GM19351 (cell line): Measurements from ENCODE around the gene CEACAM6.
"Not testable (repeated sequence)": the region's sequence is repeated elsewhere in the genome, so short reads cannot be mapped to it uniquely, and the experiment has no call there.

Experiments
- ATAC-seq: cut with Tn5 transposase; IDR thresholded peaks from one replicate; pipeline ENCODE4 v1.9.1; 2021; ENCODE audit warnings: mild to moderate bottlenecking, moderate library complexity; ENCODE audit not compliant: unreplicated experiment

CEACAM6 gene

DNA sequence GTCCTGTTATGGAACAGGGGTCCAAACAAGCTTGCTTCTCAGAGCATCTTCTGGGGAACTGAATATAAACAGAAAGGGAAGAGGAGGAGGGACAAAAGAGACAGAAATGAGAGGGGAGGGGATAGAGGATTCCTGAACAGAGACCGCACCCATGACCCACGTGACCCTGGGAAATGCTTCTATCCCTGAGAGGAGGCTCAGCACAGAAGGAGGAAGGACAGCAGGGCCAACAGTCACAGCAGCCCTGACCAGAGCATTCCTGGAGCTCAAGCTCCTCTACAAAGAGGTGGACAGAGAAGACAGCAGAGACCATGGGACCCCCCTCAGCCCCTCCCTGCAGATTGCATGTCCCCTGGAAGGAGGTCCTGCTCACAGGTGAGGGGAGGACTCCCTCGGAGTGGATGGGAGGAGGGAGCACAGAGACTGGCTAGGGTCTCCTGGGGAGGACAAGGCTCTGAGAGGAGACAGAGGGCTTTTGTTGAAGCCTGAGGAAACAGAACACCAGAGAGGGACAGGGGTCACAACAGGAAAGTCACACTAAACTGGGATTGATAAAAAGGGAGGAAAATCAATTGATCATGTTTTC lies at the start of gene CEACAM6:
TSS of gene CEACAM6 (plus strand) at position 203 of the 586 bp plus-strand sequence. CDS start at position 312, 109 bp downstream.
- ATAC-seq, result no peak

DNA sequence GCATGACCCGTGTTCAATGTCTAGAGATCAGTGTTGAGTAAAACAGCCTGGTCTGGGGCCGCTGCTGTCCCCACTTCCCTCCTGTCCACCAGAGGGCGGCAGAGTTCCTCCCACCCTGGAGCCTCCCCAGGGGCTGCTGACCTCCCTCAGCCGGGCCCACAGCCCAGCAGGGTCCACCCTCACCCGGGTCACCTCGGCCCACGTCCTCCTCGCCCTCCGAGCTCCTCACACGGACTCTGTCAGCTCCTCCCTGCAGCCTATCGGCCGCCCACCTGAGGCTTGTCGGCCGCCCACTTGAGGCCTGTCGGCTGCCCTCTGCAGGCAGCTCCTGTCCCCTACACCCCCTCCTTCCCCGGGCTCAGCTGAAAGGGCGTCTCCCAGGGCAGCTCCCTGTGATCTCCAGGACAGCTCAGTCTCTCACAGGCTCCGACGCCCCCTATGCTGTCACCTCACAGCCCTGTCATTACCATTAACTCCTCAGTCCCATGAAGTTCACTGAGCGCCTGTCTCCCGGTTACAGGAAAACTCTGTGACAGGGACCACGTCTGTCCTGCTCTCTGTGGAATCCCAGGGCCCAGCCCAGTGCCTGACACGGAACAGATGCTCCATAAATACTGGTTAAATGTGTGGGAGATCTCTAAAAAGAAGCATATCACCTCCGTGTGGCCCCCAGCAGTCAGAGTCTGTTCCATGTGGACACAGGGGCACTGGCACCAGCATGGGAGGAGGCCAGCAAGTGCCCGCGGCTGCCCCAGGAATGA lies 48.4 kb upstream of the CEACAM6 start:
- ATAC-seq, result peak; percentile 51

DNA sequence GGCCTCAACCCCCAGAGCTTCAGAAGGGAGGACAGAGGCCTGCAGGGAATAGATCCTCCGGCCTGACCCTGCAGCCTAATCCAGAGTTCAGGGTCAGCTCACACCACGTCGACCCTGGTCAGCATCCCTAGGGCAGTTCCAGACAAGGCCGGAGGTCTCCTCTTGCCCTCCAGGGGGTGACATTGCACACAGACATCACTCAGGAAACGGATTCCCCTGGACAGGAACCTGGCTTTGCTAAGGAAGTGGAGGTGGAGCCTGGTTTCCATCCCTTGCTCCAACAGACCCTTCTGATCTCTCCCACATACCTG lies 47.9 kb upstream of the CEACAM6 start:
- no peak for ATAC-seq

DNA sequence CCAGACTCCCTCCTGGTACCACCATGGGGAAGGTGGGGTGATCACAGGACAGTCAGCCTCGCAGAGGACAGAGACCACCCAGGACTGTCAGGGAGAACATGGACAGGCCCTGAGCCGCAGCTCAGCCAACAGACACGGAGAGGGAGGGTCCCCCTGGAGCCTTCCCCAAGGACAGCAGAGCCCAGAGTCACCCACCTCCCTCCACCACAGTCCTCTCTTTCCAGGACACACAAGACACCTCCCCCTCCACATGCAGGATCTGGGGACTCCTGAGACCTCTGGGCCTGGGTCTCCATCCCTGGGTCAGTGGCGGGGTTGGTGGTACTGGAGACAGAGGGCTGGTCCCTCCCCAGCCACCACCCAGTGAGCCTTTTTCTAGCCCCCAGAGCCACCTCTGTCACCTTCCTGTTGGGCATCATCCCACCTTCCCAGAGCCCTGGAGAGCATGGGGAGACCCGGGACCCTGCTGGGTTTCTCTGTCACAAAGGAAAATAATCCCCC lies 47.4 kb upstream of the CEACAM6 start:
- no peak for ATAC-seq

DNA sequence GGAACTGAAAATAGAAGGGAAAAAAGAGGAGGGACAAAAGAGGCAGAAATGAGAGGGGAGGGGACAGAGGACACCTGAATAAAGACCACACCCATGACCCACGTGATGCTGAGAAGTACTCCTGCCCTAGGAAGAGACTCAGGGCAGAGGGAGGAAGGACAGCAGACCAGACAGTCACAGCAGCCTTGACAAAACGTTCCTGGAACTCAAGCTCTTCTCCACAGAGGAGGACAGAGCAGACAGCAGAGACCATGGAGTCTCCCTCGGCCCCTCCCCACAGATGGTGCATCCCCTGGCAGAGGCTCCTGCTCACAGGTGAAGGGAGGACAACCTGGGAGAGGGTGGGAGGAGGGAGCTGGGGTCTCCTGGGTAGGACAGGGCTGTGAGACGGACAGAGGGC lies 46.8 kb upstream of the CEACAM6 start, which contains the start of gene CEACAM5:
TSS of gene CEACAM5 (plus strand) at position 146 of the 400 bp plus-strand sequence. CDS start at position 252, 106 bp downstream.
- ATAC-seq, result no peak

DNA sequence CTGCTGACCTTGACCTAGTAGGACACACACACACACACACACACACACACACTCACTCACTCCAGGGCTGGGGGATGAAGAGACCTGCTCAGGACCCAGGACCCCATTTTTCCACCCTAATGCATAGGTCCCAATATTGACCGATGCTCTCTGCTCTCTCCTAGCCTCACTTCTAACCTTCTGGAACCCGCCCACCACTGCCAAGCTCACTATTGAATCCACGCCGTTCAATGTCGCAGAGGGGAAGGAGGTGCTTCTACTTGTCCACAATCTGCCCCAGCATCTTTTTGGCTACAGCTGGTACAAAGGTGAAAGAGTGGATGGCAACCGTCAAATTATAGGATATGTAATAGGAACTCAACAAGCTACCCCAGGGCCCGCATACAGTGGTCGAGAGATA lies 45.8 kb upstream of the CEACAM6 start:
- not testable (repeated sequence) for ATAC-seq

DNA sequence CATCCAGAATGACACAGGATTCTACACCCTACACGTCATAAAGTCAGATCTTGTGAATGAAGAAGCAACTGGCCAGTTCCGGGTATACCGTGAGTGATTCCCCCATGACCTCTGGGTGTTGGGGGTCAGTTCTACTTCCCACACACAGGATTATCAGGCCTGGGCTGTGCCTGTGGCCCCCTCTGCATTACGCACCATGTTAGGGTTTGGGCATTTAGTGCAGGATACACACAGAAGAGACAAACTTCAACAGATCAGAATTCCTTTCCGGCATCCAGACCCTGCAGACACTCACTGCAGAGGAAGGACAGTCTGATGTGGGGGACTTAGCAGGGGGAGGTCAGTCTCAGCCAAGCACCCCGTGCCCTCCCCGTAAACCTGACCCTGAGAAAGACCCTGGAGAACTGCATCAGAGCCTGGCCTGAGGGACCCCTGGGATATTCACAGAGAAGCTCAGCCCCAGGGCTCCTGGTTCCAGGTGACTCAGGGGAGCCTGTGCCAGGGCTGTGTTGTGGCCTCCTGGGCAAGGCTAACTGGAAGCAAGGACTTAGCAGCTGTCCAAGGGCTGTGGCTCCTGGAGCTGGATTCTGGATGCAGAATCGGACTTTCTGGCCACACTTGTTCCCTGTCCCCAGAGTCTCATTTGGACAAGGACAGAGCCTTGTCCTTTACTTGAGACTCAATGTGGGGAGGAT lies 45.2 kb upstream of the CEACAM6 start:
- ATAC-seq, result no peak

DNA sequence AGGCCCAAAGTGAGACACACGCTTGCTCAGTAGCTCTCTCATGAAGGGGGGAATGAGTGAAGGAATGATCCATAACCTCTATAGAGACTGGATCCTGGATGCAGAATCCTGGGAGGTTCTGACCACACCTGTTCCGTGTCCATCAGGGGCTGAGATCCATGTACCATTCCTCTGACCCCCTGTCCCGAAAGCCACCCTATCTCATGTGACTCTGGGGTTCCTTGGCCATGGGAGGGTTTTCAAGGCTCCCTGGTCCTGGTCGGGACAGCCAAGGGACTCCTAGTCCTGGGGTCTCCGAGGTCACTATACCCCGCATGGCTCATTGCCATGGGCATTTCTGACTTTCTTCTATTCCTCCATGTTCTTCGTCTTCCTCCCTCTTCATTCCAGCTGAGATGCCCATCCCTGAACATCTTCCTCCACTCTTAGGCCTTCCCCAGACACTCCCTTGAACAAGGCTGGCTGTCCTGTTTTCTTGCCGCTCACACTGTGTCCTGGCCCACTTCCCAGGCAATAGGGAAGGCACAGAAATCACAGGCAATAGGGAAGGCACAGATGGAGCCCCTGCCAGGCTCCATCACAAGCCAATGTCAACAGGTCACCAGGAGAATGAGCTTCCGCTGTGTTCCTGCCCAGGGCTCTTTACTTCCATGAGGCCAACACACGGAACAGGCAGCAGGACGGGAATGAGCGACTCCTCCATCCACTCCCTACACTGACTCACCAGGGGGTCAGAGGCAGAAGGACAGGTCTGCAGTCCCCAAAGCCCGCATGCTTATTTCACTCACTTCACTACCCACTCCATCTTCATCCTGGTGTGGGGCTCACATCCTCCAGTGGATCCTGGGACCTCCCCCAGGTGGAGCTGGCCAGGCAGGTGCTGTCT lies 43.7 kb upstream of the CEACAM6 start:
- no peak for ATAC-seq

DNA sequence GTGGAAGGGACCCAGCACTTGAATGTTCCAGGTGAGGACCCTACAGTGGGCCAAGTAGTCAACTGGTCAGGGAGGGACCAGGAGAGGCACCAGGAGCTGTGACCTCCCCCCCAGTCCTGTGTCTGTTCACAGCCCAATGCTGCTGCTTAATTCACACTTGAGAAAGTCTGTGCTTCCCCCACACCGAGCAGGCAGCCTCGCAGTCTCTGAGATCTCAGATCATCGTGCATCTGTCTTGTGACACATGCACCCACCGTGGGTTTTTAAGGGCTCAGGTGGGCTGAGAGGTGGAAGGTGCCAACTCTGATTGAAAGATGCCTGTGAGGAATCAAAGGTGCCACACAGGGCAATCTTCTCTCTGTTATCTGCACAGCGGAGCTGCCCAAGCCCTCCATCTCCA lies 40.7 kb upstream of the CEACAM6 start:
- ATAC-seq, result no peak

DNA sequence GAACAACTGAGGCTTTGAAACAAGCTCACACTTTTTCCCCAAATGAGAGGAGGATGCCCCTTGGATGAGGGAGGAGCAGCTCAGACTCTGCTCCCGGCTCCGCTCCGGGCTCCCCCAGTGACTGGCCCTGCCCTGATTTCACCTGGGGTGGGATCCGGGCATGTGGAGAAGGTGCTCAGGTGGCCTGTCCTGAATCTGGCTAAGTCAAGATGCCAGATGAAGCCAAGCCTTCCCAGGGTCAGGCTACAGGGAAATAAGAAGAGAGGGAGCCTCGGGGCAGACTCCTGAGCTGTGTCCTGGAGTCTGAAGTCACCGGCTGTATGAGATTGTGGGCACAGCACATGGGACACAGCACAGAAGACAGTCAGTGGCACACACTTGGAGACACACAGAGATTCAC lies 36.6 kb upstream of the CEACAM6 start:
- no peak for ATAC-seq

DNA sequence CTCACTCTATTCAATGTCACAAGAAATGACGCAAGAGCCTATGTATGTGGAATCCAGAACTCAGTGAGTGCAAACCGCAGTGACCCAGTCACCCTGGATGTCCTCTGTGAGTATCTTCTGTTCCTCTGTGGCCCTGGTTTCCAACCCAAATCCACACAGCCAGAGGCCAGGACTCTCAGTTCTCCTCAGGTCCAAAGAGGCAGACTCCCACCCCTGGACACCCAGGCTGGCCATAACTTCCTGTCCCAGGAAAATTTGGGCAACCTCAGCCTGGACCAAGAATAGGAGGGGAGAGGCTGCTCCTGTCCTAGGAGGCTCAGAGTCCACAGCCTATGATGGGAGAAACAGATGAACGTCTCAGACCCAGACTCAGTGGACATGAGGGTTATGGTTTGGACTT lies 35.2 kb upstream of the CEACAM6 start:
- no peak for ATAC-seq

DNA sequence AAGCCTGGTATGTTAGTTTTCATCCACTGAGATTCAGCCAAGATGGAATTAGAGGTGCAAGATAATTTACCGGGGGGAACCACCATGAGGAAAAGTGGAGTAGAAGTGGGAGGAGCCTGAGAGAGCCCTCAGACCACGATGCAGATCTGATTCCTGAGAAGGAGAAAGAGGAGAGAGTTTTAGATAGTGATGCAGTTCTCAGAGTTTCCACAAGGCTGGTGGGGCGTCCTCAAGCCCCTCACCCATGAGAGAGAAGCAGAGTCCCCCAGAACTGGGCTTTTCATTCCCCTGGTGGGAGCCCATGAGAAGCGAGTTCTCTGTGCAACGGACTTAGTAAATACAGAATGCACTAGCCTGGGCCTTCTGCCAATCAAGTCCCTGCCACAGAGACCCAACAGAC lies 28.8 kb upstream of the CEACAM6 start:
- no peak for ATAC-seq

DNA sequence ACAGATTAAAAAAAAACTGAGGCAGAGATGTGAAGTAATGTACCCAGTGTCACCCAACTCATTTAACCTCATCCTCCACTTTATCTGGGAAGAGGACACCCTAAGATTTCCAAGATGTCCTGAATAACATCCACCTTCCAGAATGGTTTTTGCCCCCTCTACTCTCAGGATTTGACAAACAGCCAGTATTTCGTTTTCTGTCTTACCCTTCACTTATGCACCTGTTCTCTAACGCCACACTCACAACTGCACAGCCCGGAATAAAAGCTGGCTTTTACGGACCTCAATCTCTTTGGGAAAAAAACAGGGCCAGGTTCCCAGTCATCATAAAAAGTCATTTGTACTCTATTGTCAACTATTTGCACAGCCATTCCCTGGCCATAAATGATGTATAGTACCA lies 21.2 kb upstream of the CEACAM6 start:
- no peak for ATAC-seq

DNA sequence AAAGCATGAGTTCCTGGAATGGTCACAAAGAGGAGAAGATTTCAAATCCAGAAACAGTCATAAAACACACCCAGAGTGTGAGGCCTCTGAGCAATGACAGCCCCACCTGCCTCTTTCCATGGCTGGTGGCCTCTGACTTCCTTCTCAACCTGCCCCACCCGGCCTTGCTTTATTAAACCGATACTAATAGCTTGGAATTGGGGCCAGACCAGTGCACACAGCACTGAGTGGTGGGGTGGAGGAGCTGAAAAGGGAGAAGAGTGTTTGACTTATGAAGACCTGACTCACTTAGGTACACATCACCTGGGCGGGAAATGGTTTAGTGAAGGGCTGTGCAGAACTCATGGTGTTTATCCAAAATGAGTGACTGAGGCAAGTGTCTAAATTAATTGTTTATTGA lies 20.7 kb upstream of the CEACAM6 start:
- ATAC-seq, result no peak

DNA sequence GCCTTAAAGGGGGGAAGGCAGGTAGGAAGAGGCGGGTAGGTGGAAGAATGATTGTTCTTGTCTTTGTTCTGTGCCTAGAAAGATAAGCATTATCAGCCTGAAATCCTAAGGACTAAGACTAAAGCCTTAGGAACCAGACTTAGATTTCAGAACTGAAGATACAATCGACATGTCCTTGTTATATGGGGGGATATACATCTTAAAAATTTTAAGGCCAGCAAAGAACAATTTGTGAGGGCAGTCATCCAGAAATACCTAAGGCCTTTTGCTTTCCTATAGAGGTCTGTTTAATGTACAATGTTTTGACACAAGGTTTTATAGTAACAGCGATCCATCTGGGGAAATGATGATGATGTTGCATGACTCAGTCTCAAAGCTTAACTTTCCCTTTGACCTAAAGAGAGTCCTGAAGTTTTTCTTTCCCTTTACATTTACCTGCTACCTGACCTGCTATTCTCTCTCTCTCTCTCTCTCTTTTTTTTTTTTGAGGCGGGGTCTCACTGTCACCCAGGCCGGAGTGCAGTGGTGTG lies 20.2 kb upstream of the CEACAM6 start:
- ATAC-seq, result no peak

DNA sequence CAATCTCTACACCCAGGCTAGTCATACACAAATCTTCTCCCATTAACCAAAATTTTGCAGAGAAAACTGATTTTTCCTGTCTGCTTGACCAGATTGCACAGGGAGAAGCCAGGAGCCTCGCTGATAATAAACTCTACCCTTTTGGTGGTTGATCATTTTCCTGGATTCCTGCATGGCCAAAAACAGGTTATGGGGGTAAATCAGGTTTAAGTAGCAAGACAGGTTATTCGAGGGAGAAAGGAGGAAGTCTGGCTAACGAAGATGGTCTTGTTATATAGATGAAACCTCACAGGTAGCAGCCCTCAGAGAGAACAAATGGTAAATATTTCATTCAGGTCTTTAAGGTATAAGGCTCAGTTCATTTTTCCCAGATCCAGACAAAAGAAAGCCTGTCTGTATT lies 16.0 kb upstream of the CEACAM6 start:
- no peak for ATAC-seq

DNA sequence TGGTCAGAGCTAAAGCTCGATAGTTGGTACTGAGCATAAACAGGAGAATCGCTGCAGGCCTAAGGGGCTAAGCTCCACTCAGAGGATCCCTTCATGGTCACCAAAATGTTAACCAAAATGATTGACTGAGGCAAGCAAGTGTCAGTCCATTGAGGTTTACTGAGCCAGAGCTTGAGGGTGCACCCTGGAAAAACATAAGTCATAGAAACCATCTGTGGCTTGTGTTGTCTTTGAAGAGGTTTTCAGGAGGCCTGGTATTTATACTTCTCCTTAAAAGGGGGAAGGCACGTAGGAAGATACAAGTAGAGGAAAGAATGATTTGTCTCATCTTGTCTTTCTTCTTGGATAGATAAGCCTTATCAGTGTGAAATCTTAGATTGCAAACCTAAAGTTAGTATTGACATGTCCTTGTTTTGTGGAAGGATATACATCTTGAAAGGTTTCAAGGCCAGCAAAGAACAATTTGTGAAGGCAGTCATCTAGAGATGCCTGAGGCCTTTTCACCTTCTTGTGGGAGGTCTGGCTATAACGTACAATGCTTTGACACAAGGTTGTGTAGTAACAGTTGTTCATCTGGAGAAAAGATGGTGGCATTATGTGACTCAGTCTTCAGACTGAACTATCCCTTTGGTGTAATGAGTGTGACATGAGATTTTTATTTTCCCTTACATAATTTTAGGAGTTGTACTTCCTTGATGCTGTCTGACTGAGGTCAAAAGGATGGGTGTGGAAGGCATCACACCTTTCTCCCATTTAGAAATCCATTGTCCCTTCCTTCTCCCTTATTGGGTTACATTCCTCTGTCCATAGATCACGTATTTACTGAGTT lies 14.7 kb upstream of the CEACAM6 start:
- ATAC-seq, result no peak

DNA sequence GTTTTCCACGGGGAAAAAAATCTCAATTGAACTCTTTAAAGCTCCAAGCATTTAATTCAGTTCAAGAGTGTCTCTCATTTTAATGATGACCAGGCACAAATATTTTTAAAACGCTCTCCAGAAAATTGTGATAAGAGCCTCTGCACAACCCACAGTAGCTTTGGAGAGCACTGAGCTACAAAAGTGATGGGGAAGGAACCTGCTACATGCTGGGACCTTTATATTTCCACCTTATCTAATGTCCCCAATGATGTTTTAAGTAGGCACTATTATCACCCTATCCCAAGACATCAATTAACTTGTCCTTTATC lies 14.1 kb upstream of the CEACAM6 start:
- ATAC-seq, result no peak

DNA sequence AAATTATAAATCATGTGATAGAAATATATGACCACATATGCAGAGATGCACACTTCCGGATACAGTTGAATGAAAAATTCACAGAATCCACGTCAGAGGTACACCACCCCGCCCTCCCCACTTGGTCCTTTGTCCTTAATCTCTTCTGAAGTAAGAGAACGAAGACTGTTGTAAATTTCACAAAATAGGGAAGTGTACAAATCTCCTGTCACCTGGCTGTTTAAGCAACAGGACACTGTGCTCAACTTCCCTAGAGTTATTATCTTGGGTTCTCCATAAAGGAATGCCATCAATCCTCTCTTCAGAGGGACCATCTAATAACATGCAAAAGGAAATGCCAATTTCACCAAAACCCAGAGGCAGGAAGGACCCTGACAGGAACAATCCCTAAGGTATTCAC lies 10.5 kb upstream of the CEACAM6 start:
- ATAC-seq, result no peak

DNA sequence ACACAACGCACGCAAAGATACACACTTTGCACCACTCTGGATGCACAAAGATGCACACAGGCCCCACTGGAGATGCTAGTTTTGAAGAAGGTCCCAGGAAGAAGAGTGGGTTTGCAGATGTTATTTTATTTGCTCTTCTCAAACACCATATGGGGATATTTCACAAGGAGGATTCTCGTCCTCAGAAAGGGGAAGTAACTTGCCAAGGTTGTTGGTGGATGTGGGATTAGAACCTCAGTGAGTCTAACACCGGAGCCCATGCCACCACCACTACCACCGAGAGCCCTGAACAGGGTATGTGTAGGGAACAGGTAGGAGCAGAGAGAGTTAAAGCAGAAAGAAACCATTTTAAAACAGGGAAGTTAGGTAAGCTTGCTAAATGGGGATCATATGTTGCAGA lies 9.6 kb upstream of the CEACAM6 start:
- no peak for ATAC-seq
